Keratinocyte (primary cell): ENCODE measurements around the gene COL8A2. TPM values are rescaled to one million over a fixed set of nuclear protein-coding genes. Genes with fewer than 3 reads are reported as not detected.

ENCODE experiments used
- DNase-seq: peaks from one replicate; pipeline ENCODE4 v3.0.0-alpha.2; 2011; ENCODE audit warnings: low read depth, missing footprints, low spot score
- FAIRE-seq: peaks from 2 replicates; lab custom pipeline; 2011; peaks lifted over from hg19 to GRCh38; lab: Jason Lieb, UNC
- H2AFZ ChIP-seq: 2 replicates; pipeline ENCODE4 v1.6.0; 2012; ENCODE audit warnings: low read length, control low read depth, inconsistent platforms; ENCODE audit not compliant: control insufficient read depth
- H3K27ac ChIP-seq: 2 replicates; pipeline ENCODE4 v1.5.1; 2011; ENCODE audit warnings: low read length; ENCODE audit not compliant: control insufficient read depth, insufficient read depth
- H3K27me3 ChIP-seq: 3 replicates; pipeline ENCODE4 v1.6.0; 2011; ENCODE audit warnings: low read length; ENCODE audit not compliant: control insufficient read depth, insufficient read depth; ENCODE audit errors: extremely low read depth
- H3K36me3 ChIP-seq, 2 experiments: 2 replicates in 1 of 2; 3 replicates in 1 of 2; pipeline ENCODE4 v1.5.1; 2011; ENCODE audit warnings: low read length in 2 of 2, mild to moderate bottlenecking in 1 of 2; ENCODE audit not compliant: control insufficient read depth in 2 of 2, insufficient read depth in 2 of 2; ENCODE audit errors: extremely low read depth in 1 of 2
- H3K4me1 ChIP-seq: 3 replicates; pipeline ENCODE4 v1.5.1; 2011; ENCODE audit warnings: low read length; ENCODE audit not compliant: control insufficient read depth, insufficient read depth; ENCODE audit errors: extremely low read depth
- H3K4me2 ChIP-seq: 3 replicates; pipeline ENCODE4 v1.6.0; 2011; ENCODE audit warnings: low read depth, low read length; ENCODE audit not compliant: control insufficient read depth, insufficient read depth; ENCODE audit errors: extremely low read depth
- H3K4me3 ChIP-seq, 3 experiments: fragments of 200-600 bp in 1 of 3; sonication (generic) in 1 of 3; 2 replicates in 2 of 3; 3 replicates in 1 of 3; pipeline ENCODE4 v1.5.1; 2011 to 2016; ENCODE audit warnings: low read length in 3 of 3, mild to moderate bottlenecking in 3 of 3, control low read depth in 2 of 3, inconsistent platforms in 1 of 3, low read depth in 1 of 3, mixed read lengths in 1 of 3, mixed run types in 1 of 3, moderate library complexity in 1 of 3; ENCODE audit not compliant: control insufficient read depth in 2 of 3, insufficient read depth in 2 of 3; ENCODE audit errors: extremely low read depth in 1 of 3
- H3K79me2 ChIP-seq: 2 replicates; pipeline ENCODE4 v1.6.0; 2012; ENCODE audit warnings: low read length; ENCODE audit not compliant: control insufficient read depth, insufficient read depth
- H3K9ac ChIP-seq: 3 replicates; pipeline ENCODE4 v1.6.0; 2011; ENCODE audit warnings: low read length; ENCODE audit not compliant: control insufficient read depth, insufficient read depth; ENCODE audit errors: extremely low read depth
- H3K9me1 ChIP-seq: 3 replicates; pipeline ENCODE4 v1.6.0; 2011; ENCODE audit warnings: low read length; ENCODE audit not compliant: control insufficient read depth, insufficient read depth; ENCODE audit errors: extremely low read depth
- H3K9me3 ChIP-seq: 2 replicates; pipeline ENCODE4 v1.5.1; 2012; ENCODE audit warnings: low read depth, low read length; ENCODE audit not compliant: control insufficient read depth
- H4K20me1 ChIP-seq: 3 replicates; pipeline ENCODE4 v1.6.0; 2011; ENCODE audit warnings: low read length; ENCODE audit not compliant: control insufficient read depth, insufficient read depth; ENCODE audit errors: extremely low read depth
- CTCF ChIP-seq, 3 experiments: IDR thresholded peaks in 1 of 3; conservative IDR thresholded peaks in 1 of 3; optimal IDR thresholded peaks in 1 of 3; 2 replicates in 2 of 3; 3 replicates in 1 of 3; pipeline versions ENCODE3 to v1.5.1; 2011; ENCODE audit warnings: low read length in 3 of 3, mild to moderate bottlenecking in 3 of 3, moderate library complexity in 2 of 3, control low read depth in 1 of 3, inconsistent platforms in 1 of 3; ENCODE audit not compliant: insufficient read depth in 2 of 3; ENCODE audit errors: extremely low read depth in 1 of 3
- EZH2 ChIP-seq: IDR thresholded peaks from one replicate; pipeline ENCODE4 v1.6.1; 2012; ENCODE audit warnings: inconsistent platforms, mild to moderate bottlenecking, low read length, moderate library complexity
- dilution Hi-C: fragments of 300-500 bp; cut with MboI; formaldehyde crosslinking; loops from one replicate; pipeline ENCODE4 v1.7.0; 2020; ENCODE audit warnings: low sequenced_read_pairs; ENCODE audit not compliant: extremely low pct_ligation_motif_present
- polyA plus RNA-seq, 5 experiments: library from polyadenylated mRNA; depleted of rRNA in 3 of 5; stranded (reverse) in 3 of 5; stranded (forward) in 1 of 5; unstranded in 1 of 5; fragments of >200 nt; gene quantifications; 1 replicate in 1 of 5; 2 replicates in 3 of 5; 3 replicates in 1 of 5; pipeline versions ENCODE4 v1.2.1 to v1.2.3, GENCODE V29; 2011 to 2012; ENCODE audit warnings: missing spikeins in 2 of 5, low read depth in 1 of 5, low replicate concordance in 1 of 5

Gene COL8A2
- polyA plus RNA-seq, 1 donor (not counting 4 experiments of a cell fraction or from before 2014, with no cell fraction given), result 0.09 TPM

GRCh38 chr1:36087233-36088123 is 37.5 kb downstream of the COL8A2 start:
- no peak for FAIRE-seq
- H3K9me3 ChIP-seq, result no peaks in the 10 kb centered on the region

DNA sequence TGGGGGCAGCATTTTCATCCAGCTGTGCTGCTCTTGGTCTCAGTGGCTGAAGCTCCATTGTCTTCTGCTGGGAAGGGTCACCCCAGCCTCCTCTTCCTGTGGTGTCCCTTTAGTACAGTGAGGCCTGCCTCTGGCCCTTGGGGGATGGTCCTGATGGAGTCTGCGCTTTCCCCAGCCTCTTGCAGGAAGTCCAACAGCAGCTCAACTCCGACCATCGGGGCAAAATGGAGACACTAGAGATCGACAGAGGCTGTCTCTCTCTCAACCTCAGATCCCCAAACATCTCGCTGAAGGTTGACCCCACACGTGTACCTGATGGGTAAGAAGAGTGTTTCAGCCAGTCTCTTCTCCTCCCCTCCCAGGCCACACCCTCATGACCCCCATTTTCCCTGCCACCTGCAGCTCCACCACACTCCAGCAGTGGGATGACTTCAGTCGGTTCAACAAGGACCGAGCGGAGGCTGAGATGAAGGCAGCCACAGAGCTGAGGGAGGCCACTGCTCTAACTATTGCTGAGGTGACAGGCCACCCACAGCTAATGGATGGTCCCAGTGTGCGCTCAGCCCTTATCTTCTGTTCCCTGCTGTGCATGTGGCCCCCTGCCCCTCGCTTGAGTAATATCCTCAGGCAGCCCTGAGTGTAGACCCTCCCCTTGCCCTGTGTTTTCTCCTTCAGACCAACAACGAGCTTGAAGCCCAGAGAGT is 38.3 kb downstream of the COL8A2 start:
- DNase-seq, result no peak
- no peak for FAIRE-seq
- H3K9me3 ChIP-seq, result no peaks in the 10 kb centered on the region
- dilution Hi-C loops, result no loop called here
- H3K4me1 ChIP-seq, result peaks cover 24% of the 10 kb centered on the region
- TF ChIP-seq EZH2, result no peak
- TF ChIP-seq CTCF (optimal IDR thresholded peaks at IDR 0.05 in 1 of 3, IDR thresholded peaks at IDR 0.05 in 1 of 3, conservative IDR thresholded peaks at IDR 0.05 in 1 of 3; ENCODE audit: extremely low read depth in 1 of 3, insufficient read depth in 2 of 3, low read length in 3 of 3), result no peak
- H3K4me2 ChIP-seq, result no peak overlapping the region
- H3K36me3 ChIP-seq, result peaks cover 4 to 14% of the 10 kb centered on the region in 2 experiments
- H4K20me1 ChIP-seq, result no peaks in the 10 kb centered on the region
- H3K27me3 ChIP-seq, result no peaks in the 10 kb centered on the region
- no peak overlapping the region for H2AFZ ChIP-seq
- H3K79me2 ChIP-seq, result peaks cover 28% of the 10 kb centered on the region
- H3K9me1 ChIP-seq, result no peaks in the 10 kb centered on the region
- H3K9ac ChIP-seq, result no peak overlapping the region
- no peak overlapping the region for H3K27ac ChIP-seq
- H3K4me3 ChIP-seq, result no peak overlapping the region

More at GRCh38 chr1:36087233-36088123, 37.5 kb downstream of the COL8A2 start:
- H4K20me1 ChIP-seq, result no peaks in the 10 kb centered on the region
- dilution Hi-C loops, result no loop called here
- no peaks in the 10 kb centered on the region for H3K9me1 ChIP-seq
- H3K9ac ChIP-seq, result no peak overlapping the region
- H3K27ac ChIP-seq, result no peak overlapping the region
- no peaks in the 10 kb centered on the region for H3K27me3 ChIP-seq
- H3K4me1 ChIP-seq, result peaks cover 17% of the 10 kb centered on the region
- no peak overlapping the region for H3K4me3 ChIP-seq
- no peak for DNase-seq
- peaks cover 11 to 22% of the 10 kb centered on the region in 2 experiments for H3K36me3 ChIP-seq
- TF ChIP-seq EZH2, result no peak
- no peak for TF ChIP-seq CTCF (optimal IDR thresholded peaks at IDR 0.05 in 1 of 3, IDR thresholded peaks at IDR 0.05 in 1 of 3, conservative IDR thresholded peaks at IDR 0.05 in 1 of 3; ENCODE audit: extremely low read depth in 1 of 3, insufficient read depth in 2 of 3, low read length in 3 of 3)
- H2AFZ ChIP-seq, result peak overlapping the region; percentile 95
- H3K4me2 ChIP-seq, result no peak overlapping the region
- H3K79me2 ChIP-seq, result peaks cover 34% of the 10 kb centered on the region
